Progenitor cell of endocrine pancreas (in vitro differentiated cells): ENCODE measurements around the gene ATP1A2. TPM values are rescaled to one million over a fixed set of nuclear protein-coding genes. Genes with fewer than 3 reads are reported as not detected.

Experiments used
- DNase-seq: peaks from one replicate; pipeline ENCODE4 v3.0.0; 2021; ENCODE audit warnings: low spot score; ENCODE audit not compliant: unreplicated experiment
- H3K27ac Mint-ChIP-seq: 2 replicates; pipeline ENCODE4 v1.8.0; 2021; ENCODE audit warnings: mild to moderate bottlenecking, moderate library complexity, mixed read lengths
- H3K27me3 Mint-ChIP-seq: 2 replicates; pipeline ENCODE4 v1.8.0; 2021; ENCODE audit warnings: mixed read lengths
- H3K36me3 Mint-ChIP-seq: 2 replicates; pipeline ENCODE4 v1.8.0; 2022; ENCODE audit warnings: mixed read lengths; ENCODE audit not compliant: insufficient read depth
- H3K4me1 Mint-ChIP-seq: 2 replicates; pipeline ENCODE4 v1.8.0; 2021; ENCODE audit warnings: low read depth, mixed read lengths
- H3K4me3 Mint-ChIP-seq: 2 replicates; pipeline ENCODE4 v1.8.0; 2021; ENCODE audit warnings: low read depth, mild to moderate bottlenecking, moderate library complexity, mixed read lengths
- H3K9me3 Mint-ChIP-seq: 2 replicates; pipeline ENCODE4 v1.8.0; 2021; ENCODE audit warnings: low read depth, mixed read lengths
- total RNA-seq: library from RNA; stranded (reverse); gene quantifications from 2 replicates; pipeline ENCODE4 v1.2.1, GENCODE V29; 2021
- TF ChIP-seq, protein P1 (sequence below): fragments of 200-600 bp; sonication (generic); IDR thresholded peaks from one replicate; pipeline ENCODE4 v1.5.0; 2021; ENCODE audit warnings: antibody characterized with exemption, mild to moderate bottlenecking; ENCODE audit not compliant: unreplicated experiment

ATP1A2 gene
- total RNA-seq, 1 donor from 2014 or later, result not detected

GRCh38 chr1:160136121-160136925, 20.8 kb downstream of the ATP1A2 start:
- no peaks in the 10 kb centered on the region for H3K4me1 Mint-ChIP-seq
- H3K4me3 Mint-ChIP-seq, result no peak overlapping the region
- no peaks in the 10 kb centered on the region for H3K36me3 Mint-ChIP-seq
- H3K27ac Mint-ChIP-seq, result peak overlapping the region; percentile 43
- no peaks in the 10 kb centered on the region for H3K9me3 Mint-ChIP-seq
- peaks cover 20% of the 10 kb centered on the region for H3K27me3 Mint-ChIP-seq
- TF ChIP-seq, protein P1, sequence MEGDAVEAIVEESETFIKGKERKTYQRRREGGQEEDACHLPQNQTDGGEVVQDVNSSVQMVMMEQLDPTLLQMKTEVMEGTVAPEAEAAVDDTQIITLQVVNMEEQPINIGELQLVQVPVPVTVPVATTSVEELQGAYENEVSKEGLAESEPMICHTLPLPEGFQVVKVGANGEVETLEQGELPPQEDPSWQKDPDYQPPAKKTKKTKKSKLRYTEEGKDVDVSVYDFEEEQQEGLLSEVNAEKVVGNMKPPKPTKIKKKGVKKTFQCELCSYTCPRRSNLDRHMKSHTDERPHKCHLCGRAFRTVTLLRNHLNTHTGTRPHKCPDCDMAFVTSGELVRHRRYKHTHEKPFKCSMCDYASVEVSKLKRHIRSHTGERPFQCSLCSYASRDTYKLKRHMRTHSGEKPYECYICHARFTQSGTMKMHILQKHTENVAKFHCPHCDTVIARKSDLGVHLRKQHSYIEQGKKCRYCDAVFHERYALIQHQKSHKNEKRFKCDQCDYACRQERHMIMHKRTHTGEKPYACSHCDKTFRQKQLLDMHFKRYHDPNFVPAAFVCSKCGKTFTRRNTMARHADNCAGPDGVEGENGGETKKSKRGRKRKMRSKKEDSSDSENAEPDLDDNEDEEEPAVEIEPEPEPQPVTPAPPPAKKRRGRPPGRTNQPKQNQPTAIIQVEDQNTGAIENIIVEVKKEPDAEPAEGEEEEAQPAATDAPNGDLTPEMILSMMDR, result no peak
- no peak for DNase-seq

DNA sequence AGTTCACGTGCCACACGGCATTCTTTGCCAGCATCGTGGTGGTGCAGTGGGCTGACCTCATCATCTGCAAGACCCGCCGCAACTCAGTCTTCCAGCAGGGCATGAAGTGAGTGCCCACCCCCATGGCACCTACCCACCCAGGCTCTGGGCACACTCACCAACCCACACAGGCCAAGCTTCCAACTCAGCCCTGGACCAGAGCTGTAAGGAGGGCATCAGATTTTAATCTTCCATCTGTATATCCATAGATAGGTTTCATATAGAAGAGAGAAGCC, 21.3 kb downstream of the ATP1A2 start:
- peaks cover 23% of the 10 kb centered on the region for H3K27me3 Mint-ChIP-seq
- H3K9me3 Mint-ChIP-seq, result no peaks in the 10 kb centered on the region
- TF ChIP-seq, protein P1, result no peak
- H3K27ac Mint-ChIP-seq, result peak overlapping the region; percentile 43
- H3K4me1 Mint-ChIP-seq, result no peaks in the 10 kb centered on the region
- no peaks in the 10 kb centered on the region for H3K36me3 Mint-ChIP-seq
- no peak overlapping the region for H3K4me3 Mint-ChIP-seq
- no peak for DNase-seq

DNA sequence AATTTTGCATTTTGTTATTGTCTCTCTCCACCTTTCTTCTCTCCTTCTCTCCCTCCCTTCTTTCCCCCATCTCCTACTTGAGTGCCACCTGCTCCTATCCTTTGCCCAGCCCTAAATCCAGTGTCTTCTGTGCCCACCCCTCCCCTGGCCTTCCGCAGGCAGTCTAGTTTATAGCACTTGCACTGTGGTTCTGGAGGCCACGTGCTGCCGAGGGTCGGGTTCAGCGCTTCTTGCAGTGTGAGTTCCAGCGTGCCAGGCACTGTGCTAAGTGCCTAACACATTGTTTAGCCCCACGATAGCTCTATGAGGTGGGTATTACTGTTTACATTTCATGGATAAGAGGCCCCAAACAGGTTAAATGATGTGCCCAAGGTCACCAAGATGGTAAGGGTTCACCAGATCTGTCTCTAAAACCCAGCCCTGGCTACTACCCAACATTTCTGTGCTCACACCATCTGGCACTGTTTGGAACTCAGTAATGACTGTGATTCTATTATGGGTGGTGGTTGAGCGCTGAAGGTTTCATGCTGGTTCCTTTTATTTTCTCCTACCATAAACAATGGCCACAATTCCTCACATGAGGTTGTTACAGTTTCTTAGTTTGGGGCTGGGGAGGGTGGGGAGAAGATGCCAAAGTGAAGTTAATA, 21.8 kb downstream of the ATP1A2 start:
- Mint-ChIP-seq H3K36me3 (no peaks in the 10 kb centered on the region), H3K9me3 (no peaks in the 10 kb centered on the region), H3K4me3 (no peak overlapping the region), H3K27ac (peak overlapping the region; percentile 43), H3K4me1 (no peaks in the 10 kb centered on the region), H3K27me3 (peaks cover 27% of the 10 kb centered on the region)
- TF ChIP-seq, protein P1, result no peak
- no peak for DNase-seq

GRCh38 chr1:160139840-160140239, 24.3 kb downstream of the ATP1A2 start:
- no peaks in the 10 kb centered on the region for H3K36me3 Mint-ChIP-seq
- no peaks in the 10 kb centered on the region for H3K4me1 Mint-ChIP-seq
- TF ChIP-seq, protein P1, result no peak
- DNase-seq, result no peak
- H3K27me3 Mint-ChIP-seq, result peaks cover 18% of the 10 kb centered on the region
- H3K9me3 Mint-ChIP-seq, result no peaks in the 10 kb centered on the region
- H3K27ac Mint-ChIP-seq, result no peak overlapping the region
- H3K4me3 Mint-ChIP-seq, result no peak overlapping the region

DNA sequence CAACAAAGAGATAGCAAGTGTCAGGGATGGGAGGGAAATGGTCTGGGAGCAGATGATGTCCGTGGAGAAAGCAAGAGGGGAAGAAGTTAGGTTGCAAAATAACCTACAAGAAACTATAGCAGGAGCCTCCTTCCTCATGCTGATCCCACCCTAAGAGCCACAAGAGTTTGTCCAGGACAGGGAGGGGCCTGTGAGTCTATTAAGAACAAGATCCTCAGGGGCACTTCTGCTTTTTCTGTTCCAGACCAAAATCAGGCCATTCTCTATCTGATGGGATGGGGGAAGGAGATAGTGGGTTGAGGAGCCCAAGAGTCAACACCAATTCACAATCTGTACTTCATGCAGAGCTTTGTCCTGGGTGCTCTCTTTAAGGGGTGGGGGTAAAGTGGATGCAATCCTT, 28.1 kb downstream of the ATP1A2 start:
- H3K4me1 Mint-ChIP-seq, result no peaks in the 10 kb centered on the region
- TF ChIP-seq, protein P1, result no peak
- no peak for DNase-seq
- H3K9me3 Mint-ChIP-seq, result no peaks in the 10 kb centered on the region
- H3K27me3 Mint-ChIP-seq, result peaks cover 14% of the 10 kb centered on the region
- no peak overlapping the region for H3K27ac Mint-ChIP-seq
- H3K4me3 Mint-ChIP-seq, result no peak overlapping the region
- no peaks in the 10 kb centered on the region for H3K36me3 Mint-ChIP-seq
